Purkinje cell (primary cell): ENCODE data around the gene ITGA11. TPM values are rescaled to one million over a fixed set of nuclear protein-coding genes. Genes with fewer than 3 reads are reported as not detected.

Source experiments
- polyA plus RNA-seq: library from polyadenylated mRNA; unstranded; fragments of >200 nt; fragmentation: Nextera tagmentation; gene quantifications from 2 replicates; pipeline ENCODE4 v1.2.1, GENCODE V29; 2014

ITGA11 gene
- 0.06 and 0.42 TPM in 2 replicates for polyA plus RNA-seq

GRCh38 chr15:68431792-68432401, at the start of gene ITGA11:
Gene ITGA11 (minus strand): TSS chr15:68432163. CDS start chr15:68432066, 97 bp downstream.

GRCh38 chr15:68277603-68278344, 154.2 kb downstream of the ITGA11 start, which contains the start of gene FEM1B:
Gene FEM1B (plus strand): TSS chr15:68277745. CDS start chr15:68278418, 673 bp downstream.

Other genes with a start within 250 kb of the ITGA11 start
- gene CALML4, start 226.8 kb downstream of the ITGA11 start, polyA plus RNA-seq, result 1.2 and 4.1 TPM in 2 replicates
- gene CLN6, start 202.4 kb downstream of the ITGA11 start, polyA plus RNA-seq, result 0.31 and 0.45 TPM in 2 replicates
- gene FEM1B, start 154.4 kb downstream of the ITGA11 start, polyA plus RNA-seq, result 29.6 and 33.2 TPM in 2 replicates
- 139 and 184 TPM in 2 replicates for gene CORO2B, start 146.8 kb upstream of the ITGA11 start, polyA plus RNA-seq